IPS-15b (cell line): ENCODE results near the gene CETN2.

Experiments
- H3K27me3 ChIP-seq: one replicate; pipeline ENCODE4 v1.6.1; 2013; ENCODE audit warnings: low read length; ENCODE audit not compliant: control insufficient read depth, insufficient read depth
- H3K36me3 ChIP-seq: one replicate; pipeline ENCODE4 v1.6.1; 2013; ENCODE audit warnings: low read length; ENCODE audit not compliant: control insufficient read depth, insufficient read depth
- H3K4me1 ChIP-seq: one replicate; pipeline ENCODE4 v1.6.1; 2013; ENCODE audit warnings: mild to moderate bottlenecking, low read length; ENCODE audit not compliant: control insufficient read depth, insufficient read depth
- H3K4me3 ChIP-seq: one replicate; pipeline ENCODE4 v1.5.1; 2013; ENCODE audit warnings: low read depth, low read length
- H3K9ac ChIP-seq: one replicate; pipeline ENCODE4 v1.6.1; 2013; ENCODE audit warnings: low read depth, mild to moderate bottlenecking, low read length
- H3K9me3 ChIP-seq: one replicate; pipeline ENCODE4 v1.6.1; 2013; ENCODE audit warnings: mild to moderate bottlenecking, low read length; ENCODE audit not compliant: control insufficient read depth, insufficient read depth

CETN2 gene

DNA sequence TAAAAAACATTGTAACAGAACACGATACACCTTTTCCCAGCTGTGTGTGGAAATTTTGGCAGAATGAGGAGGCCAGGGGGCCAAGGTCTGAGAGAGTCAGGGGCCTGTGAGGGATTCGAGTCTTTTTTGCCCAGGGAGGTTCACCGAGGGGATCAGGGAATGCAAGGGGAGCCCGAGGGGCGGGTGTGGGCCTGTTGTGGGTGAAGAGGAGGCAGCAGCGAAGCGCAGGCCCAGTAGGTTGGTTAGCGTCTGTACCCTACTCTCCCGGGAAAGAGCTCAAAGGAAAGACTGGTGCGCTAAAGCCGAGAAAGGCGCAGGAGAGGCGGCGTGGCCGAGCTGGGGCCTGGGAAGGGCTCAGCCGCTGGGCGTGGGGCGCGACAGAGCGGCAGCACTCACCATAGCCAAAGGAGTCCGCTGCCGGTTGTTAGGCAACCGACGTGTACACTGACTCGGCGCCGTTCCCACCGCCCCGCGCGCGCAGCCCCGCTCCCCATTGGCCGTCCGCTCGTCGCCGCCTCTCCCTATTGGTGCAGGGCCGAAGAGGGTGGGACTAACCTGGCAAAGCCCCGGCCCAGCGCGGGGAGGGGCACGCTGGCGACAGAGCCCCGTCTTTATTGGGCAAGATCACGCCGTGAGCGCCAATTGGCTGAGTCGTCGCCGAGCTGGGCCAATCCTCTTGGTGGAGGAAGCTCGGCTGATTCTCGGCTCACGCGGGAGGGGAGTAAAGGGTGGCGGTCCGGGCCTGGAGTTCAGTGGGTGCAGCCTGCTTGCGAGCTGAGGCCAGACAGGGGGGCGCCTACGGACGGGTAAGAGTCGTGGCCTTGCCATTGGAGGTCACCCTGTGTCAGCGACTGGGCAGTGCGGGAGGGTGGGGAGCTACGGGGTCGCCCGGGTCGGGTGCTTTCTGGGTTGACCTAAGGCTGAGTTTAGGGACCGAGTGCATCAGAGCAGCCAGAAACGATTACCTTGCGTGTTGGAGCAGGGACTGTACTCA, at the start of gene CETN2, which contains the start of gene NSDHL:
TSS of gene CETN2 (minus strand) at position 446 of the 994 bp plus-strand sequence. CDS start at position 399, 47 bp downstream.
TSS of gene NSDHL (plus strand) at position 752 of the 994 bp plus-strand sequence. CDS start 15,262 bp downstream, outside the sequence.
- peaks cover 7% of the 10 kb centered on the region for H3K36me3 ChIP-seq
- peak within 1 kb of the TSS; percentile 70 for H3K9ac ChIP-seq
- no peaks in the 10 kb centered on the region for H3K27me3 ChIP-seq
- H3K4me1 ChIP-seq = no peaks in the 10 kb centered on the region
- peaks cover 5% of the 10 kb centered on the region for H3K9me3 ChIP-seq
- peak within 1 kb of the TSS; percentile 83 for H3K4me3 ChIP-seq

GRCh38 chrX:152878976-152879755, 48.6 kb upstream of the CETN2 start:
- H3K4me1 ChIP-seq = no peaks in the 10 kb centered on the region
- no peaks in the 10 kb centered on the region for H3K36me3 ChIP-seq
- no peak overlapping the region for H3K9ac ChIP-seq
- H3K9me3 ChIP-seq = peaks cover 12% of the 10 kb centered on the region
- no peaks in the 10 kb centered on the region for H3K27me3 ChIP-seq
- no peak overlapping the region for H3K4me3 ChIP-seq

- Histone ChIP-seq H3K27me3 (no peaks in the 10 kb centered on the region), H3K4me1 (no peaks in the 10 kb centered on the region), H3K9ac (no peak overlapping the region), H3K4me3 (no peak overlapping the region), H3K36me3 (no peaks in the 10 kb centered on the region), H3K9me3 (peaks cover 12% of the 10 kb centered on the region)
Measured at GRCh38 chrX:152876931-152877840, 46.6 kb upstream of the CETN2 start.

DNA sequence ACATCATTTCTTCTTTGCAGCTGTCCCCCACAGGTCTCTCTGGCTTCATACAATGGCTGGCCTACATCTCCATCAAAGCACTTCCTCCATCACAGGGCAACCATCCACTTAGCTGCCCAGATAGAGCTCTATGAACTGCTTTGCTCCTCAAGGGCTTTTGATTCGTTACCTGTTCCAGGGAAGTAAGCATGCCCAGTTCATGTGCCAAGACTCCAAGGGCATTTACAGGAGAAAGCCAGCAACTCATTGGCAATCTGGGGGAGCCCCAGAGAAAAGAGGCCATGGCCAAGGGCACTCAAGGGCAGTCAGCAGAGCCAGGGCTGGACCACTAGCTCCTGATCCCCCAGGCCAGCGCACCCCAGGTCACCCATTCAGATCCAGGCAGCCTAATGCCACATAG, 42.8 kb upstream of the CETN2 start:
- H3K27me3 ChIP-seq = no peaks in the 10 kb centered on the region

DNA sequence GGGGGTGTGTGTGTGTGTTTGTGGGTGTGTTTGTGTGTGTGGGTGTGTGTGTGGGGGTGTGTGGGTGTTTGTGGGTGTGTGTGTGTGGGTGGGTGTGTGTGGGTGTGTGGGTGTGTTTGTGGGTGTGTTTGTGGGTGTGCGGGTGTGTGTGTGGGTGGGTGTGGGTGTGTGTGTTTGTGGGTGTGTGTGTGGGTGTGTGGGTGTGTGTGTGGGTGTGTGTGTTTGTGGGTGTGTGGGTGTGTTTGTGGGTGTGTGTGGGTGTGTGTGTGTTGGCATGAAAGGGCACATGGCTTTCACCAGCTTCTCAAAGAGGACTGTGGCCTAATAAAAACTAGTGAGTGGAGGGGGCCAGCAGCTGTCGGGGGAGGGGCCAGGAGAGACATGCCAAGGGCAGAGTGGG, 42.0 kb upstream of the CETN2 start:
- Histone ChIP-seq H3K36me3 (peaks cover 9% of the 10 kb centered on the region), H3K9me3 (peaks cover 7% of the 10 kb centered on the region), H3K4me1 (no peaks in the 10 kb centered on the region), H3K27me3 (no peaks in the 10 kb centered on the region), H3K9ac (no peak overlapping the region), H3K4me3 (no peak overlapping the region)

More for the DNA sequence above, 42.8 kb upstream of the CETN2 start:
- no peaks in the 10 kb centered on the region for H3K4me1 ChIP-seq
- peaks cover 7% of the 10 kb centered on the region for H3K36me3 ChIP-seq
- H3K4me3 ChIP-seq = no peak overlapping the region
- H3K9me3 ChIP-seq = peaks cover 8% of the 10 kb centered on the region
- H3K9ac ChIP-seq = no peak overlapping the region

DNA sequence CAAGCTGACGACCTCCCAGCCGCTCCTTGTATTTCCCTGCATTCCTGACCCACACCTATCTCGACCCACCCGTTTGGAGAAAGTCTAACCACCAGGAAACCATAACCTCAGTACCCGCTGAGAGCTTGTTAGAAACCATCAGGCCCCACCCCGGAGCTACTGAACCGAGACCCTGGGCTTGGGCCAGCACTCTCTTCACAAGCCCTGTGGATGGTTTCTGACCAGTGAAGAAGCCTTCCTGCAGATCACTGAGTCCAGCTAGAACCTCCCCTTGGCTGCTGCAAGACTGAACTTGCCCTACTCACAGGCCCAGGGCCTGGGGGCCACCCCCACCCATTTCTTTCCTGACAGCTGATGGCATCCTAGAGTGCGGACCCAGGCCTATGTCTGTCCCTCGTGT, 40.7 kb upstream of the CETN2 start:
- Histone ChIP-seq H3K4me1 (no peaks in the 10 kb centered on the region), H3K9ac (no peak overlapping the region), H3K27me3 (no peaks in the 10 kb centered on the region), H3K9me3 (peaks cover 3% of the 10 kb centered on the region), H3K4me3 (no peak overlapping the region), H3K36me3 (peaks cover 11% of the 10 kb centered on the region)

DNA sequence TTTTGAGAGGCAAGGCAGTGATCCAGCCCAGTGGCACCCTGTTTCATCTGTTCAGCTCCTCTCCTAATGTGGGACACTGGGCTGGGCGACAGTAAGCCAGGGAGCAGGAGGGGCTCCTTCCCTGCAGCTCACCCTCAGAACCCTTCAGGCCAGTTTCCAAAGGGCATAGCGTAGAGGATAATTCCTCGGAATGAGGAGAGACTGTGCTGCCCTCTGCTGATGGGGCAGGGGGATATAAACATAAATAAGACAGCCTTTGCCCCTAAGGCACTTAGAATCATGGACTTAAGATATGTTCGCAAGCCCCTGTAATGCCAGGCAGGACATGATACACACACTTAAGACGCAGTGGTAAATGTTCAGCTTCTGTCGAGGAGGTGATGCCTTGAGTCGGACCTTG, 39.4 kb upstream of the CETN2 start:
- Histone ChIP-seq H3K27me3 (no peaks in the 10 kb centered on the region), H3K9me3 (peaks cover 1% of the 10 kb centered on the region), H3K9ac (no peak overlapping the region), H3K4me1 (no peaks in the 10 kb centered on the region), H3K36me3 (peaks cover 18% of the 10 kb centered on the region), H3K4me3 (no peak overlapping the region)

DNA sequence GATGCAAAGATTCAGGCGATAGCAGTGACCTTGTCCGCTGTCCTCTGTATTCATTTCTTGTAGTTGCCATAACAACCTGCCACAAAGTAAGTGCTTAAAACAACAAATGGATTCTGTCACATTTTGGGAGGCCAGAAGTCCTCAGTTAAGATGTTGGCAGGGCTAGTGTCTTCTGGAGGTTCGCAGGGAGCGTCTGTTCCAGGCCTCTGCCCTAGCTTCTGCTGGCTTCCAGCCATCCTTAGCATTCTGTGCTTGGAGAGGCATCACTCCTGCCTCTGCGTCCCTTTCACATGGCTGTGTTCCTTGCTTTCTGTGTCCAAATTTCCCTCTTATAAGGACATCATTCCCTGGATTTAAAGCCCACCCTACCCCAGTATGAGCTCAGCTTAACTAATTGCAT, 35.8 kb upstream of the CETN2 start:
- Histone ChIP-seq H3K9me3 (peaks cover 3% of the 10 kb centered on the region), H3K9ac (no peak overlapping the region), H3K27me3 (no peaks in the 10 kb centered on the region), H3K36me3 (peaks cover 26% of the 10 kb centered on the region), H3K4me1 (no peaks in the 10 kb centered on the region), H3K4me3 (no peak overlapping the region)

- Histone ChIP-seq H3K9ac (no peak overlapping the region), H3K9me3 (peaks cover 3% of the 10 kb centered on the region), H3K4me3 (no peak overlapping the region), H3K27me3 (no peaks in the 10 kb centered on the region), H3K4me1 (no peaks in the 10 kb centered on the region), H3K36me3 (peaks cover 26% of the 10 kb centered on the region)
Measured at GRCh38 chrX:152865232-152865920, 34.8 kb upstream of the CETN2 start.

- Histone ChIP-seq H3K27me3 (no peaks in the 10 kb centered on the region), H3K9me3 (peaks cover 3% of the 10 kb centered on the region), H3K9ac (no peak overlapping the region), H3K4me3 (no peak overlapping the region), H3K36me3 (peaks cover 22% of the 10 kb centered on the region), H3K4me1 (no peaks in the 10 kb centered on the region)
Measured at GRCh38 chrX:152861826-152862225, 31.3 kb upstream of the CETN2 start.
